C4-2B (cell line): ENCODE results near the gene NAA60.
"Not testable (repeated sequence)": the region's sequence is repeated elsewhere in the genome, so short reads cannot be mapped to it uniquely, and the experiment has no call there.

Experiments used
- H3K27ac ChIP-seq: fragments of 450-650 bp; 2 replicates; pipeline ENCODE4 v1.5.1; 2017
- CTCF ChIP-seq: fragments of 450-650 bp; conservative IDR thresholded peaks from 2 replicates; pipeline ENCODE4 v1.5.1; 2017; ENCODE audit warnings: mild to moderate bottlenecking
- ZFX ChIP-seq: fragments of 450-650 bp; IDR thresholded peaks from 2 replicates; pipeline ENCODE4 v1.6.1; 2017

NAA60 gene

GRCh38 chr16:3472878-3473595, 29.6 kb downstream of the NAA60 start:
- no peak for TF ChIP-seq ZFX
- no peak for TF ChIP-seq CTCF

GRCh38 chr16:3473596-3473943, 30.1 kb downstream of the NAA60 start:
- H3K27ac ChIP-seq: not testable (repeated sequence)

More at GRCh38 chr16:3472878-3473595, 29.6 kb downstream of the NAA60 start:
- no peak overlapping the region for H3K27ac ChIP-seq

GRCh38 chr16:3474136-3474779, 30.8 kb downstream of the NAA60 start:
- no peak for TF ChIP-seq CTCF
- H3K27ac ChIP-seq: no peak overlapping the region

GRCh38 chr16:3474870-3475269, 31.4 kb downstream of the NAA60 start:
- not testable (repeated sequence) for H3K27ac ChIP-seq

GRCh38 chr16:3475604-3476375, 32.3 kb downstream of the NAA60 start:
- no peak overlapping the region for H3K27ac ChIP-seq
- TF ChIP-seq ZFX (no peak), CTCF (no peak)

GRCh38 chr16:3476409-3476808, 32.9 kb downstream of the NAA60 start:
- no peak for TF ChIP-seq ZFX
- no peak for TF ChIP-seq CTCF
- H3K27ac ChIP-seq: no peak overlapping the region

GRCh38 chr16:3478242-3478925, 34.9 kb downstream of the NAA60 start:
- no peak for TF ChIP-seq ZFX
- no peak for TF ChIP-seq CTCF
- H3K27ac ChIP-seq: no peak overlapping the region

- H3K27ac ChIP-seq: no peak overlapping the region
- TF ChIP-seq CTCF: no peak
- TF ChIP-seq ZFX: no peak
Observed at GRCh38 chr16:3479654-3480216, 36.3 kb downstream of the NAA60 start.
